Liver (tissue), 3 donors: Measurements from ENCODE around the gene PPP1R12C.

Experiments used
- EGR1 ChIP-seq, 2 donors: IDR thresholded peaks; 2 replicates each; pipeline ENCODE4 v1.6.1; 2016 to 2018; ENCODE audit warnings: antibody characterized with exemption in 2 of 2, low read depth in 2 of 2
- HNF4G ChIP-seq: IDR thresholded peaks from 2 replicates; pipeline ENCODE4 v1.6.1; 2016; ENCODE audit warnings: antibody characterized with exemption
- RAD21 ChIP-seq, 2 donors: IDR thresholded peaks; 2 replicates each; pipeline ENCODE4 v1.6.1; 2016; ENCODE audit warnings: antibody characterized with exemption in 2 of 2, mild to moderate bottlenecking in 2 of 2
- TAF1 ChIP-seq: conservative IDR thresholded peaks from 2 replicates; pipeline ENCODE4 v1.6.1; 2016; ENCODE audit warnings: antibody characterized with exemption, mild to moderate bottlenecking
- TF ChIP-seq, protein P1 (sequence below): fragments of 150-350 bp; IDR thresholded peaks from 2 replicates; pipeline ENCODE4 v1.5.1; 2017; ENCODE audit warnings: improper control_type of control experiment, low read depth, low read length; ENCODE audit not compliant: missing input control
- TF ChIP-seq, protein P2 (sequence below): IDR thresholded peaks from 2 replicates; pipeline ENCODE4 v1.6.1; 2016; ENCODE audit warnings: antibody characterized with exemption
- TF ChIP-seq, protein P3 (sequence below): IDR thresholded peaks from 2 replicates; pipeline ENCODE4 v1.6.1; 2016; ENCODE audit warnings: antibody characterized with exemption
- donor health status: healthy.
- donor health status: healthy.

DNA sequence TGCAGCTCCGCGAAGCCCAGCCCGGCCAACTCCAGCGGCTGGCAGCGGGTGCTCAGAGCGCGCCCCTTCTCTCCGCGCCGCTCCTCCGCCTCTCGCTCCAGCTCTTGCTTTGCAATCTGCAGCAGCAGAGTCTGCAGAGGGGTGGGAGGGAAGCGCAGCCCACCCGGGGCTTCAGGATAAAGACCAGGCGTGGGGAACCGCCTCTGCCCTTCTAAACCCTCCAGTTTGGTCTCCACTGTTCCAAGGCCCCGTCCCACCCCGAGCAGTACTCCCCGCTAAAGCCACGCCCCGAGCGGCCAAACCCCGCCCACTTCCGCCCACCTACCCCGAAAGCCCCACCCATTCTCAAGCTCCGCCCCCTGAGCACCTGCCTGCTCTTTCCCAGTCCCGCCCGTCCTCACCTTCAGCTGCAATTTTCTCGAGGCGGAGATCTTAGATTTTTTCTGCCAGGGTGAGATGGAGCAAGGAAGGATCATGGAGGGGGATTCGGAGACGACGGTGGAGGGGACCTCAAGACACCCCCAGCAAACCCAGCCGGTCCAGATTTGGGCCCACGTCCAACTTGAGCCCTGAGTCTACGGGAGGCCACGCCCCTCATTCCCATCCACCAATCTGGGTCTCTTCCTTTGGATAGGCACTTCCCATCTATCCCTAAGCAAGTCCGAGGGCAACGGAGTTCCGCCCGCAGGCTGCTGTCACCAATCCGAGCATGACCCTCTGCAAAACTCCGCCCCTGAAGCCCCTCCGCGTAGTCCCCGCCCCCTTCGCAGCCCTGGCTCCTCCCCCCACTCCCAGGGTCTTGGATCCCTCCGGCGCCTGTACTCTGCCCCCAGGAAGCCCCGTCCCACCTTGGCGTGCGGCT is 39.0 kb upstream of the PPP1R12C start:
- TF ChIP-seq, protein P1, sequence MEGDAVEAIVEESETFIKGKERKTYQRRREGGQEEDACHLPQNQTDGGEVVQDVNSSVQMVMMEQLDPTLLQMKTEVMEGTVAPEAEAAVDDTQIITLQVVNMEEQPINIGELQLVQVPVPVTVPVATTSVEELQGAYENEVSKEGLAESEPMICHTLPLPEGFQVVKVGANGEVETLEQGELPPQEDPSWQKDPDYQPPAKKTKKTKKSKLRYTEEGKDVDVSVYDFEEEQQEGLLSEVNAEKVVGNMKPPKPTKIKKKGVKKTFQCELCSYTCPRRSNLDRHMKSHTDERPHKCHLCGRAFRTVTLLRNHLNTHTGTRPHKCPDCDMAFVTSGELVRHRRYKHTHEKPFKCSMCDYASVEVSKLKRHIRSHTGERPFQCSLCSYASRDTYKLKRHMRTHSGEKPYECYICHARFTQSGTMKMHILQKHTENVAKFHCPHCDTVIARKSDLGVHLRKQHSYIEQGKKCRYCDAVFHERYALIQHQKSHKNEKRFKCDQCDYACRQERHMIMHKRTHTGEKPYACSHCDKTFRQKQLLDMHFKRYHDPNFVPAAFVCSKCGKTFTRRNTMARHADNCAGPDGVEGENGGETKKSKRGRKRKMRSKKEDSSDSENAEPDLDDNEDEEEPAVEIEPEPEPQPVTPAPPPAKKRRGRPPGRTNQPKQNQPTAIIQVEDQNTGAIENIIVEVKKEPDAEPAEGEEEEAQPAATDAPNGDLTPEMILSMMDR = no peak
- no peak for TF ChIP-seq TAF1
- TF ChIP-seq, protein P2, sequence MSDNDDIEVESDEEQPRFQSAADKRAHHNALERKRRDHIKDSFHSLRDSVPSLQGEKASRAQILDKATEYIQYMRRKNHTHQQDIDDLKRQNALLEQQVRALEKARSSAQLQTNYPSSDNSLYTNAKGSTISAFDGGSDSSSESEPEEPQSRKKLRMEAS = no peak
- TF ChIP-seq RAD21 (IDR thresholded peaks at IDR 0.05) = no peak
- TF ChIP-seq, protein P3, sequence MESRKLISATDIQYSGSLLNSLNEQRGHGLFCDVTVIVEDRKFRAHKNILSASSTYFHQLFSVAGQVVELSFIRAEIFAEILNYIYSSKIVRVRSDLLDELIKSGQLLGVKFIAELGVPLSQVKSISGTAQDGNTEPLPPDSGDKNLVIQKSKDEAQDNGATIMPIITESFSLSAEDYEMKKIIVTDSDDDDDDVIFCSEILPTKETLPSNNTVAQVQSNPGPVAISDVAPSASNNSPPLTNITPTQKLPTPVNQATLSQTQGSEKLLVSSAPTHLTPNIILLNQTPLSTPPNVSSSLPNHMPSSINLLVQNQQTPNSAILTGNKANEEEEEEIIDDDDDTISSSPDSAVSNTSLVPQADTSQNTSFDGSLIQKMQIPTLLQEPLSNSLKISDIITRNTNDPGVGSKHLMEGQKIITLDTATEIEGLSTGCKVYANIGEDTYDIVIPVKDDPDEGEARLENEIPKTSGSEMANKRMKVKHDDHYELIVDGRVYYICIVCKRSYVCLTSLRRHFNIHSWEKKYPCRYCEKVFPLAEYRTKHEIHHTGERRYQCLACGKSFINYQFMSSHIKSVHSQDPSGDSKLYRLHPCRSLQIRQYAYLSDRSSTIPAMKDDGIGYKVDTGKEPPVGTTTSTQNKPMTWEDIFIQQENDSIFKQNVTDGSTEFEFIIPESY = no peak
- TF ChIP-seq HNF4G = no peak
- no peak for TF ChIP-seq EGR1 (IDR thresholded peaks at IDR 0.05; ENCODE audit: low read depth in 2 of 2)
